ENCODE measurements around the gene RHBDD3. TPM values are rescaled to one million over a fixed set of nuclear protein-coding genes. Genes with fewer than 3 reads are reported as not detected.

Gene RHBDD3
- total RNA-seq, 3 donors from 2014 or later (not counting 1 experiment from before 2014, with no cell fraction given), result 16.6 to 20.9 (median 17.9) TPM

- Mint-ChIP-seq H3K27ac (no peak overlapping the region), H3K27me3 (ENCODE audit: low read depth in 2 of 2) (peaks cover 0 to 20% of the 10 kb centered on the region in 2 donors), H3K36me3 (peaks cover 17% of the 10 kb centered on the region), H3K4me3 (no peak overlapping the region), H3K9me3 (no peaks in the 10 kb centered on the region), H3K4me1 (peaks cover 8 to 32% of the 10 kb centered on the region in 2 donors)
- DNase-seq (no peak), ATAC-seq (no peak)
- H3K9me3 ChIP-seq (ENCODE audit: control insufficient read depth, insufficient read depth, low read length), result no peaks in the 10 kb centered on the region
- no peak for TF ChIP-seq CTCF (IDR thresholded peaks at IDR 0.05)
- H3K4me3 ChIP-seq (ENCODE audit: low read length), result no peak overlapping the region
- H3K36me3 ChIP-seq (ENCODE audit: control insufficient read depth, insufficient read depth, low read length), result peaks cover 34% of the 10 kb centered on the region
- 81% methylated on average over 2 of the region's 2 CpGs for WGBS (ENCODE audit: insufficient coverage)
- intact Hi-C loops (cut with micrococcal nuclease), result no loop called here
- no peak overlapping the region for H3K27ac ChIP-seq (ENCODE audit: low read length)
- peaks cover 10% of the 10 kb centered on the region for H3K4me1 ChIP-seq (ENCODE audit: control insufficient read depth, insufficient read depth, low read length)
- peaks cover 13% of the 10 kb centered on the region for H3K27me3 ChIP-seq (ENCODE audit: control insufficient read depth, insufficient read depth, low read length)
Observed at GRCh38 chr22:29302402-29302680, 34.6 kb upstream of the RHBDD3 start.

- Histone ChIP-seq H3K27ac (ENCODE audit: low read length) (no peak overlapping the region), H3K4me1 (ENCODE audit: control insufficient read depth, insufficient read depth, low read length) (peaks cover 10% of the 10 kb centered on the region), H3K36me3 (ENCODE audit: control insufficient read depth, insufficient read depth, low read length) (peaks cover 39% of the 10 kb centered on the region), H3K27me3 (ENCODE audit: control insufficient read depth, insufficient read depth, low read length) (peaks cover 13% of the 10 kb centered on the region), H3K9me3 (ENCODE audit: control insufficient read depth, insufficient read depth, low read length) (no peaks in the 10 kb centered on the region), H3K4me3 (ENCODE audit: low read length) (no peak overlapping the region)
- H3K4me1 Mint-ChIP-seq, result peaks cover 8 to 31% of the 10 kb centered on the region in 2 donors
- ATAC-seq, result peak in 1 of 3 donors; percentile 12
- intact Hi-C loops (cut with micrococcal nuclease), result no loop called here
- H3K36me3 Mint-ChIP-seq, result peaks cover 19% of the 10 kb centered on the region
- H3K4me3 Mint-ChIP-seq, result no peak overlapping the region
- H3K27ac Mint-ChIP-seq, result peak overlapping the region; percentile 59 to 73
- H3K27me3 Mint-ChIP-seq (ENCODE audit: low read depth in 2 of 2), result peaks cover 0 to 18% of the 10 kb centered on the region in 2 donors
- WGBS (ENCODE audit: insufficient coverage), result 93% methylated on average over 17 of the region's 17 CpGs
- no peak for DNase-seq
- TF ChIP-seq CTCF (IDR thresholded peaks at IDR 0.05), result no peak
- no peaks in the 10 kb centered on the region for H3K9me3 Mint-ChIP-seq
Observed at GRCh38 chr22:29301716-29302401, 34.1 kb upstream of the RHBDD3 start.

GRCh38 chr22:29300807-29301601, 33.2 kb upstream of the RHBDD3 start:
- peaks cover 0 to 14% of the 10 kb centered on the region in 2 donors for H3K27me3 Mint-ChIP-seq (ENCODE audit: low read depth in 2 of 2)
- H3K4me3 ChIP-seq (ENCODE audit: low read length), result no peak overlapping the region
- no peaks in the 10 kb centered on the region for H3K9me3 Mint-ChIP-seq
- H3K27me3 ChIP-seq (ENCODE audit: control insufficient read depth, insufficient read depth, low read length), result peaks cover 7% of the 10 kb centered on the region
- no peaks in the 10 kb centered on the region for H3K9me3 ChIP-seq (ENCODE audit: control insufficient read depth, insufficient read depth, low read length)
- DNase-seq (no peak), ATAC-seq (peak in 1 of 3 donors; percentile 11)
- H3K4me3 Mint-ChIP-seq, result no peak overlapping the region
- H3K4me1 Mint-ChIP-seq, result peaks cover 8 to 23% of the 10 kb centered on the region in 2 donors
- peaks cover 48% of the 10 kb centered on the region for H3K36me3 ChIP-seq (ENCODE audit: control insufficient read depth, insufficient read depth, low read length)
- H3K27ac Mint-ChIP-seq, result peak overlapping the region; percentile 59 to 73
- peaks cover 19% of the 10 kb centered on the region for H3K36me3 Mint-ChIP-seq
- H3K27ac ChIP-seq (ENCODE audit: low read length), result no peak overlapping the region
- 86% methylated on average over 10 of the region's 10 CpGs for WGBS (ENCODE audit: insufficient coverage)
- intact Hi-C loops (cut with micrococcal nuclease), result no loop called here
- peaks cover 3% of the 10 kb centered on the region for H3K4me1 ChIP-seq (ENCODE audit: control insufficient read depth, insufficient read depth, low read length)
- no peak for TF ChIP-seq CTCF (IDR thresholded peaks at IDR 0.05)
